Mesendoderm (in vitro differentiated cells): ENCODE data around the gene CIART.

ENCODE experiments used
- DNase-seq: peaks from one replicate; pipeline ENCODE4 v3.0.0; 2013
- H2AK5ac ChIP-seq: 2 replicates; pipeline ENCODE4 v1.6.1; 2013; ENCODE audit warnings: low read length, inconsistent platforms
- H2BK120ac ChIP-seq: 2 replicates; pipeline ENCODE4 v1.6.1; 2013; ENCODE audit warnings: low read depth, mild to moderate bottlenecking, low read length, moderate library complexity, mixed read lengths
- H2BK15ac ChIP-seq: replicated peaks from 2 replicates; pipeline ENCODE4 v1.6.1; 2013; ENCODE audit warnings: low read depth, mild to moderate bottlenecking, moderate library complexity
- H2BK5ac ChIP-seq: 2 replicates; pipeline ENCODE4 v1.6.1; 2013; ENCODE audit warnings: low read length, inconsistent platforms
- H3K18ac ChIP-seq: 2 replicates; pipeline ENCODE4 v1.6.1; 2013; ENCODE audit warnings: mild to moderate bottlenecking, low read length, mixed read lengths
- H3K23ac ChIP-seq: one replicate; pipeline ENCODE4 v1.6.1; 2013; ENCODE audit warnings: low read length
- H3K27ac ChIP-seq: 2 replicates; pipeline ENCODE4 v1.5.1; 2013; ENCODE audit warnings: low read depth, mild to moderate bottlenecking, inconsistent platforms, low read length, moderate library complexity
- H3K27me3 ChIP-seq: 2 replicates; pipeline ENCODE4 v1.6.1; 2013; ENCODE audit warnings: low read length, control low read depth, mild to moderate bottlenecking, inconsistent platforms; ENCODE audit not compliant: insufficient read depth, poor library complexity
- H3K36me3 ChIP-seq: 2 replicates; pipeline ENCODE4 v1.6.1; 2013; ENCODE audit warnings: low read length, inconsistent platforms; ENCODE audit not compliant: control insufficient read depth, insufficient read depth
- H3K4ac ChIP-seq: one replicate; pipeline ENCODE4 v1.6.1; 2013; ENCODE audit warnings: low read depth, mild to moderate bottlenecking, low read length, moderate library complexity
- H3K4me1 ChIP-seq: 2 replicates; pipeline ENCODE4 v1.6.1; 2013; ENCODE audit warnings: low read depth, low read length, inconsistent platforms; ENCODE audit not compliant: control insufficient read depth
- H3K4me2 ChIP-seq: 2 replicates; pipeline ENCODE4 v1.6.1; 2013; ENCODE audit warnings: low read length
- H3K4me3 ChIP-seq: 2 replicates; pipeline ENCODE4 v1.5.1; 2013; ENCODE audit warnings: mild to moderate bottlenecking, low read length
- H3K56ac ChIP-seq: one replicate; pipeline ENCODE4 v1.6.1; 2013; ENCODE audit warnings: low read length
- H3K79me1 ChIP-seq: 2 replicates; pipeline ENCODE4 v1.6.1; 2013; ENCODE audit warnings: low read length, inconsistent platforms
- H3K79me2 ChIP-seq: 2 replicates; pipeline ENCODE4 v1.6.1; 2013; ENCODE audit warnings: mild to moderate bottlenecking, low read length; ENCODE audit not compliant: control insufficient read depth, insufficient read depth
- H3K9ac ChIP-seq: 2 replicates; pipeline ENCODE4 v1.6.1; 2013; ENCODE audit warnings: low read length, inconsistent platforms
- H4K5ac ChIP-seq: one replicate; pipeline ENCODE4 v1.6.1; 2013; ENCODE audit warnings: low read length
- H4K8ac ChIP-seq: one replicate; pipeline ENCODE4 v1.6.1; 2013; ENCODE audit warnings: low read depth, mild to moderate bottlenecking, control low read depth, low read length, moderate library complexity
- WGBS: extraction: QIAGEN DNeasy Blood & Tissue Kit; methylation state at CpG from one replicate; pipeline ENCODE4 v1.1.7; 2013; ENCODE audit warnings: low lambda C conversion rate, missing lambda C conversion rate; ENCODE audit not compliant: insufficient coverage; ENCODE audit errors: extremely low coverage; 5-methylcytosine and 5-hydroxymethylcytosine counted together

CIART gene

GRCh38 chr1:150243003-150243402, 39.4 kb upstream of the CIART start:
- WGBS, result no CpG with 5 or more reads among the region's 3 CpGs
- Histone ChIP-seq H3K9ac (no peak overlapping the region), H2AK5ac (no peak overlapping the region), H2BK120ac (no peak overlapping the region), H2BK15ac (no peak overlapping the region), H3K27ac (no peak overlapping the region), H3K56ac (no peak overlapping the region), H3K36me3 (no peaks in the 10 kb centered on the region), H3K4me3 (no peak overlapping the region), H3K27me3 (no peaks in the 10 kb centered on the region), H3K4me2 (no peak overlapping the region), H3K4me1 (no peaks in the 10 kb centered on the region), H3K79me1 (no peaks in the 10 kb centered on the region), H2BK5ac (no peak overlapping the region), H4K5ac (no peak overlapping the region), H3K79me2 (no peaks in the 10 kb centered on the region), H3K4ac (no peak overlapping the region), H3K18ac (no peak overlapping the region), H3K23ac (no peak overlapping the region), H4K8ac (no peak overlapping the region)
- DNase-seq, result no peak

GRCh38 chr1:150249936-150250335, 32.4 kb upstream of the CIART start:
- WGBS, result no CpG with 5 or more reads among the region's 2 CpGs
- no peak overlapping the region for H2BK120ac ChIP-seq

GRCh38 chr1:150256198-150256553, 26.2 kb upstream of the CIART start:
- Histone ChIP-seq H3K23ac (no peak overlapping the region), H3K27me3 (no peaks in the 10 kb centered on the region), H3K18ac (peak overlapping the region; percentile 77), H2BK15ac (no peak overlapping the region), H3K27ac (peak overlapping the region; percentile 88), H2BK5ac (peak overlapping the region; percentile 65), H4K5ac (no peak overlapping the region), H4K8ac (no peak overlapping the region), H3K79me2 (peaks cover 7% of the 10 kb centered on the region), H3K4me1 (peaks cover 9% of the 10 kb centered on the region), H3K79me1 (peaks cover 4% of the 10 kb centered on the region), H3K36me3 (no peaks in the 10 kb centered on the region), H3K56ac (peak overlapping the region; percentile 90), H2BK120ac (peak overlapping the region; percentile 47), H3K4ac (peak overlapping the region; percentile 88), H3K9ac (peak overlapping the region; percentile 88), H3K4me3 (no peak overlapping the region), H3K4me2 (peak overlapping the region; percentile 18), H2AK5ac (peak overlapping the region; percentile 12)
- DNase-seq, result peak; percentile 81
- WGBS, result no CpG with 5 or more reads among the region's 1 CpG

More at GRCh38 chr1:150249936-150250335, 32.4 kb upstream of the CIART start:
- H2BK15ac ChIP-seq, result no peak overlapping the region
- H3K36me3 ChIP-seq, result no peaks in the 10 kb centered on the region
- no peak overlapping the region for H3K4me2 ChIP-seq
- H2AK5ac ChIP-seq, result no peak overlapping the region
- no peaks in the 10 kb centered on the region for H3K79me1 ChIP-seq
- no peaks in the 10 kb centered on the region for H3K79me2 ChIP-seq
- H2BK5ac ChIP-seq, result no peak overlapping the region
- no peak overlapping the region for H3K4me3 ChIP-seq
- H3K4ac ChIP-seq, result no peak overlapping the region
- H3K27me3 ChIP-seq, result no peaks in the 10 kb centered on the region
- H3K27ac ChIP-seq, result no peak overlapping the region
- H3K9ac ChIP-seq, result no peak overlapping the region
- DNase-seq, result no peak
- no peak overlapping the region for H3K56ac ChIP-seq
- H3K4me1 ChIP-seq, result no peaks in the 10 kb centered on the region
- no peak overlapping the region for H3K23ac ChIP-seq
- H4K8ac ChIP-seq, result no peak overlapping the region
- H4K5ac ChIP-seq, result no peak overlapping the region
- no peak overlapping the region for H3K18ac ChIP-seq

GRCh38 chr1:150256554-150257341, 25.6 kb upstream of the CIART start:
- no peaks in the 10 kb centered on the region for H3K36me3 ChIP-seq
- DNase-seq, result peak; percentile 85
- H4K5ac ChIP-seq, result no peak overlapping the region
- peaks cover 6% of the 10 kb centered on the region for H3K79me1 ChIP-seq
- peaks cover 9% of the 10 kb centered on the region for H3K4me1 ChIP-seq
- peak overlapping the region; percentile 54 for H2BK120ac ChIP-seq
- peak overlapping the region; percentile 48 for H3K4me2 ChIP-seq
- no peak overlapping the region for H4K8ac ChIP-seq
- peak overlapping the region; percentile 88 for H3K4ac ChIP-seq
- no peaks in the 10 kb centered on the region for H3K27me3 ChIP-seq
- H2BK15ac ChIP-seq, result no peak overlapping the region
- peak overlapping the region; percentile 77 for H3K18ac ChIP-seq
- H3K4me3 ChIP-seq, result peak overlapping the region; percentile 55
- WGBS, result no CpG with 5 or more reads among the region's 14 CpGs
- H3K9ac ChIP-seq, result peak overlapping the region; percentile 88
- peak overlapping the region; percentile 12 for H2AK5ac ChIP-seq
- H3K27ac ChIP-seq, result peak overlapping the region; percentile 88
- peak overlapping the region; percentile 90 for H3K56ac ChIP-seq
- H2BK5ac ChIP-seq, result peak overlapping the region; percentile 94
- H3K23ac ChIP-seq, result no peak overlapping the region
- peaks cover 7% of the 10 kb centered on the region for H3K79me2 ChIP-seq

- Histone ChIP-seq H3K23ac (peak within 1 kb of the TSS; percentile 3), H3K4me1 (peaks cover 9% of the 10 kb centered on the region), H2BK5ac (peak within 1 kb of the TSS; percentile 94), H2AK5ac (peak within 1 kb of the TSS; percentile 95), H3K56ac (peak within 1 kb of the TSS; percentile 90), H4K5ac (no peak within 1 kb of the TSS), H3K79me1 (peaks cover 6% of the 10 kb centered on the region), H3K4ac (peak within 1 kb of the TSS; percentile 88), H2BK15ac (no peak within 1 kb of the TSS), H3K27ac (peak within 1 kb of the TSS; percentile 88), H3K9ac (peak within 1 kb of the TSS; percentile 88), H3K4me3 (peak within 1 kb of the TSS; percentile 55), H3K4me2 (peak within 1 kb of the TSS; percentile 48), H3K27me3 (no peaks in the 10 kb centered on the region), H3K79me2 (peaks cover 7% of the 10 kb centered on the region), H3K36me3 (no peaks in the 10 kb centered on the region), H2BK120ac (peak within 1 kb of the TSS; percentile 54), H3K18ac (peak within 1 kb of the TSS; percentile 96), H4K8ac (no peak within 1 kb of the TSS)
- WGBS, result no CpG with 5 or more reads among the region's 13 CpGs
- peak; percentile 86 for DNase-seq
These were observed 24.4 kb upstream of the CIART start, which contains the start of gene CA14 for GRCh38 chr1:150257624-150258585. Gene CA14 (plus strand): TSS chr1:150257774. CDS start chr1:150258129, 355 bp downstream.
